A549 (cell line): ENCODE results near the gene STN1. TPM values are rescaled to one million over a fixed set of nuclear protein-coding genes. Genes with fewer than 3 reads are reported as not detected.

ENCODE experiments used
- ATAC-seq, 2 experiments: fragments of 200-7000 bp in 1 of 2; fragments of >200 bp in 1 of 2; cut with Nextera tagmentation in 1 of 2; cut with Tn5 transposase in 1 of 2; 3 replicates each; pipeline versions ENCODE4 v1.8.0 to v1.9.1; 2018 to 2020; ENCODE audit warnings: mild to moderate bottlenecking in 1 of 2, moderate library complexity in 1 of 2
- CTCF ChIA-PET: fragments of 300-600 bp; sonication (Branson Sonifier 250); formaldehyde crosslinking; extraction: SDS; loops from one replicate; lab custom pipeline; 2021; ENCODE audit warnings: antibody characterized with exemption, inconsistent platforms; lab: Yijun Ruan, JAX
- POLR2A ChIA-PET: fragments of 350-600 bp; formaldehyde crosslinking; extraction: SDS; loops from one replicate; lab custom pipeline; 2021; ENCODE audit warnings: antibody characterized with exemption, inconsistent platforms; lab: Yijun Ruan, JAX
- DNase-seq, 2 experiments: peaks; one replicate each; pipeline versions ENCODE4 v3.0.0 to v3.0.0-alpha.2; 2011 to 2016; ENCODE audit warnings: low read depth in 1 of 2, low spot score in 1 of 2
- FAIRE-seq: peaks from 2 replicates; lab custom pipeline; 2011; peaks lifted over from hg19 to GRCh38; lab: Jason Lieb, UNC
- H3K27ac ChIP-seq, 2 experiments: fragments of >200 bp; sonication (Bioruptor Twin); formaldehyde crosslinking; 3 replicates each; pipeline ENCODE4 v1.5.1; 2016 to 2017
- H3K4me1 ChIP-seq: fragments of >200 bp; sonication (Bioruptor Twin); formaldehyde crosslinking; 3 replicates; pipeline ENCODE4 v1.6.1; 2016
- H3K4me2 ChIP-seq: fragments of >200 bp; sonication (Bioruptor Twin); formaldehyde crosslinking; 3 replicates; pipeline ENCODE4 v1.6.1; 2016
- H3K4me3 ChIP-seq: fragments of >200 bp; sonication (Bioruptor Twin); formaldehyde crosslinking; 3 replicates; pipeline ENCODE4 v1.5.1; 2016
- H3K9me3 ChIP-seq: fragments of >200 bp; sonication (Bioruptor Twin); formaldehyde crosslinking; 3 replicates; pipeline ENCODE4 v1.6.1; 2016
- BHLHE40 ChIP-seq: IDR thresholded peaks from 2 replicates; pipeline ENCODE4 v1.6.1; 2012; ENCODE audit warnings: low read depth, low read length, inconsistent platforms
- CBX8 ChIP-seq: fragments of 200-600 bp; sonication (generic); IDR thresholded peaks from 2 replicates; pipeline ENCODE4 v1.6.1; 2016
- CEBPB ChIP-seq, 2 experiments: fragments of >200 bp in 1 of 2; sonication (Bioruptor Twin) in 1 of 2; formaldehyde crosslinking in 1 of 2; IDR thresholded peaks; 2 replicates each; pipeline ENCODE4 v1.6.1; 2012 to 2016
- EP300 ChIP-seq, 2 experiments: fragments of >200 bp; sonication (Bioruptor Twin); formaldehyde crosslinking; IDR thresholded peaks; 2 replicates in 1 of 2; 3 replicates in 1 of 2; pipeline ENCODE4 v1.6.1; 2016 to 2017
- FOSL2 ChIP-seq, 2 experiments: fragments of 450-650 bp in 1 of 2; fragments of >200 bp in 1 of 2; sonication (Bioruptor Twin) in 1 of 2; formaldehyde crosslinking; IDR thresholded peaks; 2 replicates each; pipeline versions ENCODE4 v1.5.0 to v1.6.1; 2016 to 2020; ENCODE audit warnings: mild to moderate bottlenecking in 1 of 2, moderate library complexity in 1 of 2
- HDAC2 ChIP-seq: fragments of 200-600 bp; sonication (generic); IDR thresholded peaks from 2 replicates; pipeline ENCODE4 v1.6.1; 2016
- HEYL ChIP-seq: fragments of 250-450 bp; sonication (Bioruptor Pico); IDR thresholded peaks from 2 replicates; pipeline ENCODE4 v1.8.0; 2021; ENCODE audit warnings: mild to moderate bottlenecking, moderate library complexity
- HOXB5 ChIP-seq: fragments of 250-450 bp; sonication (Bioruptor Pico); IDR thresholded peaks from 2 replicates; pipeline ENCODE4 v1.5.0; 2020; ENCODE audit warnings: mild to moderate bottlenecking, moderate library complexity
- JUN ChIP-seq, 2 experiments: fragments of >200 bp; sonication (Bioruptor Twin); formaldehyde crosslinking; IDR thresholded peaks; 2 replicates in 1 of 2; 3 replicates in 1 of 2; pipeline ENCODE4 v1.6.1; 2016 to 2017
- MAZ ChIP-seq: fragments of 150-350 bp; IDR thresholded peaks from 2 replicates; pipeline ENCODE4 v1.6.1; 2014; ENCODE audit warnings: antibody characterized with exemption, low read depth, low read length, borderline replicate concordance
- MYC ChIP-seq: IDR thresholded peaks from 2 replicates; pipeline ENCODE4 v1.6.1; 2012; ENCODE audit warnings: mild to moderate bottlenecking, inconsistent platforms, low read length, improper control_type of control experiment, borderline replicate concordance
- NFE2L2 ChIP-seq: fragments of 150-350 bp; conservative IDR thresholded peaks from 2 replicates; pipeline ENCODE4 v1.6.1; 2014; ENCODE audit warnings: low read length
- POLR2AphosphoS2 ChIP-seq: conservative IDR thresholded peaks from 2 replicates; pipeline ENCODE4 v1.6.1; 2012; ENCODE audit warnings: low read length, improper control_type of control experiment, inconsistent platforms
- RARB ChIP-seq: fragments of 250-450 bp; sonication (Bioruptor Pico); IDR thresholded peaks from 2 replicates; pipeline ENCODE4 v1.8.0; 2021; ENCODE audit warnings: mild to moderate bottlenecking, moderate library complexity
- SREBF2 ChIP-seq: fragments of 450-650 bp; IDR thresholded peaks from 2 replicates; pipeline ENCODE4 v1.6.1; 2014; ENCODE audit warnings: mild to moderate bottlenecking, moderate library complexity
- ZFP36 ChIP-seq: fragments of 450-650 bp; IDR thresholded peaks from 2 replicates; pipeline ENCODE4 v1.6.1; 2014; ENCODE audit warnings: borderline replicate concordance; ENCODE audit not compliant: partially characterized antibody
- ZNF302 ChIP-seq: fragments of 250-450 bp; sonication (Bioruptor Pico); IDR thresholded peaks from 2 replicates; pipeline ENCODE4 v1.9.0; 2021; ENCODE audit warnings: inconsistent platforms, mild to moderate bottlenecking, moderate library complexity
- WGBS: methylation state at CpG from one replicate; pipeline ENCODE4 v1.1.6; 2017; ENCODE audit errors: missing lambda C conversion rate; 5-methylcytosine and 5-hydroxymethylcytosine counted together
- polyA plus RNA-seq, 4 experiments: library from polyadenylated mRNA; depleted of rRNA in 3 of 4; stranded (reverse); fragments of >200 nt; fragmentation: RNase III in 1 of 4; extraction: RNeasy Plus Mini Kit Qiagen cat#74134 plus additional on column Dnase treatment in 1 of 4; gene quantifications; 2 replicates in 3 of 4; 3 replicates in 1 of 4; pipeline ENCODE4 v1.2.3, GENCODE V29; 2011 to 2017
- TF ChIP-seq, protein P1 (sequence below): fragments of 150-350 bp; IDR thresholded peaks from 2 replicates; pipeline ENCODE4 v1.6.1; 2014; ENCODE audit warnings: low read depth, mild to moderate bottlenecking, low read length
- TF ChIP-seq, protein P2 (sequence below): fragments of >200 bp; sonication (Bioruptor Twin); formaldehyde crosslinking; IDR thresholded peaks from 3 replicates; pipeline ENCODE4 v1.5.1; 2016
- TF ChIP-seq, protein P3 (sequence below): IDR thresholded peaks from 2 replicates; pipeline ENCODE4 v1.6.1; 2012; ENCODE audit warnings: low read depth, borderline replicate concordance
- TF ChIP-seq, protein P4 (sequence below): fragments of 250-450 bp; sonication (Bioruptor Pico); IDR thresholded peaks from 2 replicates; pipeline ENCODE4 v1.5.0; 2021; ENCODE audit warnings: mild to moderate bottlenecking, moderate library complexity, borderline replicate concordance

Gene STN1
- polyA plus RNA-seq, 2 of the 4 experiments (the other 2 are of a cell fraction), result 17.1 to 34.5 TPM

DNA sequence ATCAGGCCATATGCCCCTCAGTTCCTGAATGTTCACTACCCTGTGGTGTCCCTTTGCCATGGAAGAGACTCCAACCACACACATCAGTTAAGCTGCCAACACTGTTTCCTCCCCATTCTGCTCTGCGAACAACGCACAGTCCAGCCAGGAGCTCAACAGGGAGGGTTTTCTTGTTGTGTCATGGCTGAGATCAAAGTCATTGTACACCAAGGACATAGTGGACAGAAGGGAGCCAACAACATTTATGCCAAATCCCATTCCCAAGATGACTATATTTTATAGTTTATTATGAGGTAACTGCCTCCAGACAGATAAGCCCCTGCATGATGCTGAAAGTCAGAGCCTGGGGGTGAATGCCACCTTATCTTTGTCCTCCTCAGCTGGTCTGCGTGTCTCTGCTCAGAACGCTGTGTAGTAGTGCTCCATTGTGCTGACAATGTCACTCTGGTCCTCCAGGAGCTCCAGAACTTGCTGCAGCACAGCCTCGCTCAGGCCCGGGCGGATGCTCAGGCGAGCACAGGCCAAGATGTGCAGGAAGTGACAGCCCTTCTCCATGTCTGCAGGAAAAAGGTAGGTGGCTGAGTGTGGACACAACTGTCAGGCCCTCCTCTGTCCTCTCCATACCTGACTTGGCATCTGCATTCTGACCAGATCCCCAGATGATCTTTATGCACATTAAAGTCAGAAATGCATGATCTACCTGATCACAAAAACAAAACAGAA is 35.5 kb downstream of the STN1 start:
- ChIA-PET CTCF (interaction anchor here (0.7 to 11.4 kb wide), 5 partner anchors 10 to 239 kb away, joined by 3 to 321 read pairs (median 4); partner anchors contain the start of gene SFR1), POLR2A (no interaction called here)
- H3K4me2 ChIP-seq, result no peak overlapping the region
- TF ChIP-seq ZFP36 (no peak), HOXB5 (no peak), HEYL (CRISPR knock-in tag) (no peak), EP300 (IDR thresholded peaks at IDR 0.05) (no peak), ZNF302 (CRISPR knock-in tag) (no peak), HDAC2 (no peak), CEBPB (IDR thresholded peaks at IDR 0.05) (no peak), RARB (no peak)
- TF ChIP-seq, protein P1, sequence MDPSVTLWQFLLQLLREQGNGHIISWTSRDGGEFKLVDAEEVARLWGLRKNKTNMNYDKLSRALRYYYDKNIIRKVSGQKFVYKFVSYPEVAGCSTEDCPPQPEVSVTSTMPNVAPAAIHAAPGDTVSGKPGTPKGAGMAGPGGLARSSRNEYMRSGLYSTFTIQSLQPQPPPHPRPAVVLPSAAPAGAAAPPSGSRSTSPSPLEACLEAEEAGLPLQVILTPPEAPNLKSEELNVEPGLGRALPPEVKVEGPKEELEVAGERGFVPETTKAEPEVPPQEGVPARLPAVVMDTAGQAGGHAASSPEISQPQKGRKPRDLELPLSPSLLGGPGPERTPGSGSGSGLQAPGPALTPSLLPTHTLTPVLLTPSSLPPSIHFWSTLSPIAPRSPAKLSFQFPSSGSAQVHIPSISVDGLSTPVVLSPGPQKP, result no peak
- TF ChIP-seq, protein P2, sequence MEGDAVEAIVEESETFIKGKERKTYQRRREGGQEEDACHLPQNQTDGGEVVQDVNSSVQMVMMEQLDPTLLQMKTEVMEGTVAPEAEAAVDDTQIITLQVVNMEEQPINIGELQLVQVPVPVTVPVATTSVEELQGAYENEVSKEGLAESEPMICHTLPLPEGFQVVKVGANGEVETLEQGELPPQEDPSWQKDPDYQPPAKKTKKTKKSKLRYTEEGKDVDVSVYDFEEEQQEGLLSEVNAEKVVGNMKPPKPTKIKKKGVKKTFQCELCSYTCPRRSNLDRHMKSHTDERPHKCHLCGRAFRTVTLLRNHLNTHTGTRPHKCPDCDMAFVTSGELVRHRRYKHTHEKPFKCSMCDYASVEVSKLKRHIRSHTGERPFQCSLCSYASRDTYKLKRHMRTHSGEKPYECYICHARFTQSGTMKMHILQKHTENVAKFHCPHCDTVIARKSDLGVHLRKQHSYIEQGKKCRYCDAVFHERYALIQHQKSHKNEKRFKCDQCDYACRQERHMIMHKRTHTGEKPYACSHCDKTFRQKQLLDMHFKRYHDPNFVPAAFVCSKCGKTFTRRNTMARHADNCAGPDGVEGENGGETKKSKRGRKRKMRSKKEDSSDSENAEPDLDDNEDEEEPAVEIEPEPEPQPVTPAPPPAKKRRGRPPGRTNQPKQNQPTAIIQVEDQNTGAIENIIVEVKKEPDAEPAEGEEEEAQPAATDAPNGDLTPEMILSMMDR, result no peak
- TF ChIP-seq, protein P3, sequence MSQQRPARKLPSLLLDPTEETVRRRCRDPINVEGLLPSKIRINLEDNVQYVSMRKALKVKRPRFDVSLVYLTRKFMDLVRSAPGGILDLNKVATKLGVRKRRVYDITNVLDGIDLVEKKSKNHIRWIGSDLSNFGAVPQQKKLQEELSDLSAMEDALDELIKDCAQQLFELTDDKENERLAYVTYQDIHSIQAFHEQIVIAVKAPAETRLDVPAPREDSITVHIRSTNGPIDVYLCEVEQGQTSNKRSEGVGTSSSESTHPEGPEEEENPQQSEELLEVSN, result no peak
- TF ChIP-seq, all 56 proteins: peak for 0
- Histone ChIP-seq H3K4me3 (no peak overlapping the region), H3K4me1 (peaks cover 3% of the 10 kb centered on the region), H3K27ac (no peak overlapping the region), H3K9me3 (no peaks in the 10 kb centered on the region)
- 94% methylated on average over 8 of the region's 8 CpGs for WGBS
- FAIRE-seq (no peak), ATAC-seq (no peak), DNase-seq (no peak)

DNA sequence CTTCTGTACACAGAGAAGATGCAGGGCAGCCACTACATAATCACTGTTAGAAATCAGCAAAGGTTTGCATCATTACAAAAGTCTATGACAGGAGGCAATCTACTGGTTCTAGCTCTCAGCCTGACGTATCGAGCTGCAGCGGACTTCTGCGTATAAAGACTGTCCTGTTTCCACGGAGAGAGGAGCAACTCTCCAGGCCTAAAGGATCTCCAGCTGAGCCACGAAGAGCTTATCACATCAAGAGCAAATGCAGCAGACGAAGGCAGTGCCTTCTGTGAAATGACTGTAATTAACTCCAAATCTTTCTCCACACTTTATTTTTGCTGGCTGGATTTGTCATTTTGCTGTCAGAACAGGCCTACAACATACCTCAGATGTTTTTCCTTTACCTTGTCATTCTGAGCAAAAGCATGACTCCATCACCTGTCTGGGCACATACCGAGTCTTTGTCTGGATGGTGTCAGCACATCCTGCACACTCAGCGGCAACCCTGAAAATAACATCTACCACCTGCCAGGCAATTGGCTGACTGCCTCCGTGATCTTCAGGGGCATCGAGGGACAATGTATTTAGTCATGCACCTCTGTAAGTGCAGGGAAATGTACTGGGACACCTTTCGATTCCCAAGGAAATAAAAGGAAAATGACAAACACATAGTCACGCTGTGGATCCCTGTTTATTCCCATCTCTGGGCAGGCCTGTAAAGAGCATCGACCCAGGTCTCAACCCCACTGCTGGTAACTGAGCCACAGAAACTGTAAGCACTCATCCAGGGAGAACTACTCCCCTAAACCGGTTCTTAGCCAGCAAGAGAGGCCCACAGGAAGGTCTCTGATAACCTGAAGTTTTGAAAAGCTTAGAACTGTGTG is 36.3 kb downstream of the STN1 start:
- H3K4me2 ChIP-seq, result no peak overlapping the region
- H3K4me3 ChIP-seq, result no peak overlapping the region
- no peak overlapping the region for H3K27ac ChIP-seq
- TF ChIP-seq BHLHE40, result no peak
- no peak for TF ChIP-seq FOSL2 (IDR thresholded peaks at IDR 0.05)
- no peak for TF ChIP-seq FOSL2 (CRISPR knock-in tag; IDR thresholded peaks at IDR 0.05)
- TF ChIP-seq SREBF2, result no peak
- no peak for TF ChIP-seq MYC
- TF ChIP-seq CBX8, result no peak
- no peak for TF ChIP-seq NFE2L2
- no peak for TF ChIP-seq JUN (IDR thresholded peaks at IDR 0.05)
- no peak for TF ChIP-seq MAZ
- no peak for TF ChIP-seq HEYL (CRISPR knock-in tag)
- TF ChIP-seq, protein P4, sequence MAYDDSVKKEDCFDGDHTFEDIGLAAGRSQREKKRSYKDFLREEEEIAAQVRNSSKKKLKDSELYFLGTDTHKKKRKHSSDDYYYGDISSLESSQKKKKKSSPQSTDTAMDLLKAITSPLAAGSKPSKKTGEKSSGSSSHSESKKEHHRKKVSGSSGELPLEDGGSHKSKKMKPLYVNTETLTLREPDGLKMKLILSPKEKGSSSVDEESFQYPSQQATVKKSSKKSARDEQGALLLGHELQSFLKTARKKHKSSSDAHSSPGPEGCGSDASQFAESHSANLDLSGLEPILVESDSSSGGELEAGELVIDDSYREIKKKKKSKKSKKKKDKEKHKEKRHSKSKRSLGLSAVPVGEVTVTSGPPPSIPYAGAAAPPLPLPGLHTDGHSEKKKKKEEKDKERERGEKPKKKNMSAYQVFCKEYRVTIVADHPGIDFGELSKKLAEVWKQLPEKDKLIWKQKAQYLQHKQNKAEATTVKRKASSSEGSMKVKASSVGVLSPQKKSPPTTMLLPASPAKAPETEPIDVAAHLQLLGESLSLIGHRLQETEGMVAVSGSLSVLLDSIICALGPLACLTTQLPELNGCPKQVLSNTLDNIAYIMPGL (CRISPR knock-in tag), result no peak
- TF ChIP-seq POLR2AphosphoS2, result no peak
- TF ChIP-seq ZNF302 (CRISPR knock-in tag), result no peak
- TF ChIP-seq, all 56 proteins: peak for 0
- WGBS, result 82% methylated on average over 15 of the region's 15 CpGs
- Histone ChIP-seq H3K9me3 (no peaks in the 10 kb centered on the region), H3K4me1 (no peaks in the 10 kb centered on the region)
- ChIA-PET POLR2A (no interaction called here), CTCF (interaction anchor here (0.6 to 11.4 kb wide), 11 partner anchors 10 to 293 kb away, joined by 3 to 321 read pairs (median 3); partner anchors contain the start of genes SFR1 and SH3PXD2A)
- no peak for ATAC-seq
- no peak for DNase-seq
- FAIRE-seq, result no peak
